ENCODE results near the gene ABCB11. TPM values are rescaled to one million over a fixed set of nuclear protein-coding genes. Genes with fewer than 3 reads are reported as not detected.
"Not testable (repeated sequence)": the region's sequence is repeated elsewhere in the genome, so short reads cannot be mapped to it uniquely, and the experiment has no call there.

The ABCB11 gene
- total RNA-seq, 1 donor from 2014 or later = not detected

GRCh38 chr2:168934826-168935225 is 96.3 kb downstream of the ABCB11 start:
- Mint-ChIP-seq H3K4me1 (ENCODE audit: unreplicated experiment) (no peaks in the 10 kb centered on the region), H3K9me3 (ENCODE audit: unreplicated experiment) (no peaks in the 10 kb centered on the region), H3K27ac (ENCODE audit: unreplicated experiment) (no peak overlapping the region), H3K4me3 (ENCODE audit: unreplicated experiment) (no peak overlapping the region), H3K27me3 (ENCODE audit: unreplicated experiment) (peaks cover 18% of the 10 kb centered on the region), H3K36me3 (ENCODE audit: unreplicated experiment) (no peaks in the 10 kb centered on the region)
- no peak for DNase-seq (ENCODE audit: extremely low spot score, unreplicated experiment)
- TF ChIP-seq CTCF (IDR thresholded peaks at IDR 0.05) = no peak

- not testable (repeated sequence) for DNase-seq (ENCODE audit: extremely low spot score, unreplicated experiment); H3K27ac Mint-ChIP-seq (ENCODE audit: unreplicated experiment); H3K4me1 Mint-ChIP-seq (ENCODE audit: unreplicated experiment); H3K4me3 Mint-ChIP-seq (ENCODE audit: unreplicated experiment); H3K9me3 Mint-ChIP-seq (ENCODE audit: unreplicated experiment); H3K36me3 Mint-ChIP-seq (ENCODE audit: unreplicated experiment)
- peaks cover 23% of the 10 kb centered on the region for H3K27me3 Mint-ChIP-seq (ENCODE audit: unreplicated experiment)
These were observed 99.0 kb downstream of the ABCB11 start for GRCh38 chr2:168932174-168932573.

- no peak for TF ChIP-seq CTCF (IDR thresholded peaks at IDR 0.05)
- H3K4me3 Mint-ChIP-seq (ENCODE audit: unreplicated experiment) = no peak overlapping the region
- DNase-seq (ENCODE audit: extremely low spot score, unreplicated experiment) = no peak
- peaks cover 10% of the 10 kb centered on the region for H3K4me1 Mint-ChIP-seq (ENCODE audit: unreplicated experiment)
- no peaks in the 10 kb centered on the region for H3K9me3 Mint-ChIP-seq (ENCODE audit: unreplicated experiment)
- no peak overlapping the region for H3K27ac Mint-ChIP-seq (ENCODE audit: unreplicated experiment)
- H3K36me3 Mint-ChIP-seq (ENCODE audit: unreplicated experiment) = no peaks in the 10 kb centered on the region
- H3K27me3 Mint-ChIP-seq (ENCODE audit: unreplicated experiment) = peaks cover 23% of the 10 kb centered on the region
These were observed 100.9 kb downstream of the ABCB11 start for GRCh38 chr2:168930242-168930641.

- Mint-ChIP-seq H3K27ac (ENCODE audit: unreplicated experiment) (no peak overlapping the region), H3K27me3 (ENCODE audit: unreplicated experiment) (peaks cover 28% of the 10 kb centered on the region), H3K9me3 (ENCODE audit: unreplicated experiment) (no peaks in the 10 kb centered on the region), H3K4me3 (ENCODE audit: unreplicated experiment) (no peak overlapping the region), H3K4me1 (ENCODE audit: unreplicated experiment) (peaks cover 10% of the 10 kb centered on the region), H3K36me3 (ENCODE audit: unreplicated experiment) (no peaks in the 10 kb centered on the region)
- TF ChIP-seq CTCF (IDR thresholded peaks at IDR 0.05) = no peak
- no peak for DNase-seq (ENCODE audit: extremely low spot score, unreplicated experiment)
These were observed 102.1 kb downstream of the ABCB11 start for GRCh38 chr2:168929031-168929430.

GRCh38 chr2:168928113-168928831 is 102.9 kb downstream of the ABCB11 start:
- Mint-ChIP-seq H3K9me3 (ENCODE audit: unreplicated experiment) (no peaks in the 10 kb centered on the region), H3K27me3 (ENCODE audit: unreplicated experiment) (peaks cover 32% of the 10 kb centered on the region), H3K4me1 (ENCODE audit: unreplicated experiment) (peaks cover 10% of the 10 kb centered on the region), H3K36me3 (ENCODE audit: unreplicated experiment) (no peaks in the 10 kb centered on the region), H3K27ac (ENCODE audit: unreplicated experiment) (no peak overlapping the region), H3K4me3 (ENCODE audit: unreplicated experiment) (no peak overlapping the region)
- DNase-seq (ENCODE audit: extremely low spot score, unreplicated experiment) = no peak
- no peak for TF ChIP-seq CTCF (IDR thresholded peaks at IDR 0.05)

Data from osteocyte (in vitro differentiated cells).